Ishikawa (cell line): Measurements from ENCODE around the gene ITPRIPL2.

Experiments used
- CEBPB ChIP-seq: IDR thresholded peaks from 2 replicates; pipeline ENCODE4 v1.6.1; 2012
- CREB1 ChIP-seq: IDR thresholded peaks from 2 replicates; pipeline ENCODE4 v1.6.1; 2012; ENCODE audit warnings: low read depth
- EP300 ChIP-seq: IDR thresholded peaks from 2 replicates; pipeline ENCODE4 v1.6.1; 2012; ENCODE audit warnings: borderline replicate concordance
- TAF1 ChIP-seq: IDR thresholded peaks from 2 replicates; pipeline ENCODE4 v1.6.1; 2012; ENCODE audit warnings: low read depth, mild to moderate bottlenecking
- TEAD4 ChIP-seq: IDR thresholded peaks from 2 replicates; pipeline ENCODE4 v1.6.1; 2012
- YY1 ChIP-seq: IDR thresholded peaks from 2 replicates; pipeline ENCODE4 v1.6.1; 2012; ENCODE audit warnings: low read depth
- ZBTB7A ChIP-seq: IDR thresholded peaks from 2 replicates; pipeline ENCODE4 v1.6.1; 2012; ENCODE audit warnings: low read depth
- TF ChIP-seq, protein P1 (sequence below): IDR thresholded peaks from 2 replicates; pipeline ENCODE4 v1.6.1; 2012; ENCODE audit warnings: low read depth, mild to moderate bottlenecking
- TF ChIP-seq, protein P2 (sequence below): IDR thresholded peaks from 2 replicates; pipeline ENCODE4 v1.6.1; 2012

GRCh38 chr16:19110537-19111360 lies 3.0 kb upstream of the ITPRIPL2 start:
- TF ChIP-seq CREB1 (no peak), EP300 (no peak), ZBTB7A (no peak), TAF1 (no peak), CEBPB (no peak), TEAD4 (no peak), YY1 (no peak)
- TF ChIP-seq, protein P1, sequence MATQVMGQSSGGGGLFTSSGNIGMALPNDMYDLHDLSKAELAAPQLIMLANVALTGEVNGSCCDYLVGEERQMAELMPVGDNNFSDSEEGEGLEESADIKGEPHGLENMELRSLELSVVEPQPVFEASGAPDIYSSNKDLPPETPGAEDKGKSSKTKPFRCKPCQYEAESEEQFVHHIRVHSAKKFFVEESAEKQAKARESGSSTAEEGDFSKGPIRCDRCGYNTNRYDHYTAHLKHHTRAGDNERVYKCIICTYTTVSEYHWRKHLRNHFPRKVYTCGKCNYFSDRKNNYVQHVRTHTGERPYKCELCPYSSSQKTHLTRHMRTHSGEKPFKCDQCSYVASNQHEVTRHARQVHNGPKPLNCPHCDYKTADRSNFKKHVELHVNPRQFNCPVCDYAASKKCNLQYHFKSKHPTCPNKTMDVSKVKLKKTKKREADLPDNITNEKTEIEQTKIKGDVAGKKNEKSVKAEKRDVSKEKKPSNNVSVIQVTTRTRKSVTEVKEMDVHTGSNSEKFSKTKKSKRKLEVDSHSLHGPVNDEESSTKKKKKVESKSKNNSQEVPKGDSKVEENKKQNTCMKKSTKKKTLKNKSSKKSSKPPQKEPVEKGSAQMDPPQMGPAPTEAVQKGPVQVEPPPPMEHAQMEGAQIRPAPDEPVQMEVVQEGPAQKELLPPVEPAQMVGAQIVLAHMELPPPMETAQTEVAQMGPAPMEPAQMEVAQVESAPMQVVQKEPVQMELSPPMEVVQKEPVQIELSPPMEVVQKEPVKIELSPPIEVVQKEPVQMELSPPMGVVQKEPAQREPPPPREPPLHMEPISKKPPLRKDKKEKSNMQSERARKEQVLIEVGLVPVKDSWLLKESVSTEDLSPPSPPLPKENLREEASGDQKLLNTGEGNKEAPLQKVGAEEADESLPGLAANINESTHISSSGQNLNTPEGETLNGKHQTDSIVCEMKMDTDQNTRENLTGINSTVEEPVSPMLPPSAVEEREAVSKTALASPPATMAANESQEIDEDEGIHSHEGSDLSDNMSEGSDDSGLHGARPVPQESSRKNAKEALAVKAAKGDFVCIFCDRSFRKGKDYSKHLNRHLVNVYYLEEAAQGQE: no peak
- TF ChIP-seq, protein P2, sequence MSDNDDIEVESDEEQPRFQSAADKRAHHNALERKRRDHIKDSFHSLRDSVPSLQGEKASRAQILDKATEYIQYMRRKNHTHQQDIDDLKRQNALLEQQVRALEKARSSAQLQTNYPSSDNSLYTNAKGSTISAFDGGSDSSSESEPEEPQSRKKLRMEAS: no peak
